VCaP (cell line): Measurements from ENCODE around the gene KDM3B.
A peak's percentile ranks its signal among the peaks of the same experiment; 100 is the strongest.

Source experiments
- H3K27ac ChIP-seq: fragments of 450-650 bp; 2 replicates; pipeline ENCODE4 v1.5.1; 2017
- CTCF ChIP-seq: fragments of 450-650 bp; conservative IDR thresholded peaks from 2 replicates; pipeline ENCODE4 v1.5.1; 2017; ENCODE audit warnings: mild to moderate bottlenecking, moderate library complexity

KDM3B gene

GRCh38 chr5:138466900-138467710 is 114.6 kb downstream of the KDM3B start:
- TF ChIP-seq CTCF, result no peak
- H3K27ac ChIP-seq, result peak overlapping the region; percentile 99

GRCh38 chr5:138467711-138468132 is 115.2 kb downstream of the KDM3B start:
- no peak overlapping the region for H3K27ac ChIP-seq
- TF ChIP-seq CTCF, result no peak

GRCh38 chr5:138468133-138468965 is 115.9 kb downstream of the KDM3B start:
- no peak for TF ChIP-seq CTCF
- no peak overlapping the region for H3K27ac ChIP-seq

GRCh38 chr5:138468966-138469539 is 116.6 kb downstream of the KDM3B start:
- no peak overlapping the region for H3K27ac ChIP-seq
- no peak for TF ChIP-seq CTCF

GRCh38 chr5:138469540-138470321 is 117.2 kb downstream of the KDM3B start:
- TF ChIP-seq CTCF, result no peak
- H3K27ac ChIP-seq, result no peak overlapping the region

GRCh38 chr5:138470322-138471051 is 118.0 kb downstream of the KDM3B start:
- no peak for TF ChIP-seq CTCF
- H3K27ac ChIP-seq, result no peak overlapping the region
